Fibroblast of skin of scalp (primary cell): ENCODE results near the gene MYRIP.
"Not testable (repeated sequence)": the region's sequence is repeated elsewhere in the genome, so short reads cannot be mapped to it uniquely, and the experiment has no call there.

Experiments
- DNase-seq: peaks from one replicate; pipeline ENCODE4 v3.0.0-alpha.2; 2013

MYRIP gene

DNA sequence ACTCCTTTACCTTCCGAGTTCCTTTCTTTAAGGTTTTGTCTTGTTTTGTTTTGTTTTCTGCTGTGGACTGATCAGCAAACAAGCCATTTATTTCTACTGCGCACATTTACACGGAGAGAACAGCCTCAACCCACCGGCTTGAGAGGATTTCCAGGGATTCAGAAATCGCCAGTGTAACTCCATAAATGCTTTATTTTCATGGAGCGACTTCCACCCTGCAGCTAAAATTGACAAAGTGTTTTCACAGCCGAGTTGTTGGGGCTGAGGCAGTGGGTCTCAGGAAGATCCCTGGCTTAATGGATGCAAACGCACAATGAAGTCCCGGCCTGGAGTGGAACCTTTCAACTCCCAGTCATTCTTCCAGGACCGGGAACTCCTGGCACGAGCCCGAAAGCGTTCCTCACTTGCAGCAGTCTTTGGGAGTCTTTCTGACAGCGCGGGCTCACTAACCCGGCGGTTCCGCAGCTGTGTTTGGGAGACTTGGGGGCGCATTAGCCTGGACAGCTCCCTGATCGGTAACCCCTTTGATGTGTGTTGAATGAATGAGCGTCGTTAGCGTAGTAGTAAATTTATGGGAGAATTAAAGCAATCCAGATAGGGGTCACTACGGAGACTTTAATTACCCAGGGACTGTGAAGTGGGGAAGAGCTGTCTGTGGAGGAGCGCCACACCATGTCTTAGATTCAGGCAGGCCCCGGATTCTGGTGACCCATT is 785 bp upstream of the MYRIP start:
- no peak for DNase-seq

GRCh38 chr3:39809995-39810595 is 686 bp downstream of the MYRIP start:
- no peak for DNase-seq

GRCh38 chr3:39810647-39811161 is 1.3 kb downstream of the MYRIP start:
- no peak for DNase-seq

- DNase-seq = no peak
Observed at GRCh38 chr3:39811561-39811960, 2.2 kb downstream of the MYRIP start.

- DNase-seq = no peak
Observed at GRCh38 chr3:39812537-39812936, 3.1 kb downstream of the MYRIP start.

DNA sequence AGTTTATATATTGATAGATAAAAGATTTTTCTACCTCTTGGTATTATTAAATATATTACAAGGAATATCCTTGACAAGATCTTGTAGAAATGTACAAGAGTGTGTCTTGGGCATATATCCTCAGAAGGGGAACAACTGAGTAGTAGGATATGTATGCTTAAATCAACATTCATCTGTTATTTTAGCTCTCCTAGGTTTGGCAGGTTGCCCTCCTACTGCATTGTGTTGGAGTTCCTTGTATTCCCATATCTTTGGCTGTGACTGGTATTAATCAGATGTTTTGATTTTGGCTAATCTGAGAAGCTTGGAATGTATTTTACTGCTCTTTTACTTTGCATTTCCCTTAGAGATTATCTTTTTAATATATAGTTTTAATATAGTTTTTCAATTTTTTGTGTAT is 4.6 kb downstream of the MYRIP start:
- peak; percentile 82 for DNase-seq

- no peak for DNase-seq
Observed at GRCh38 chr3:39819899-39820298, 10.5 kb downstream of the MYRIP start.

GRCh38 chr3:39833764-39834163 is 24.4 kb downstream of the MYRIP start:
- not testable (repeated sequence) for DNase-seq

DNA sequence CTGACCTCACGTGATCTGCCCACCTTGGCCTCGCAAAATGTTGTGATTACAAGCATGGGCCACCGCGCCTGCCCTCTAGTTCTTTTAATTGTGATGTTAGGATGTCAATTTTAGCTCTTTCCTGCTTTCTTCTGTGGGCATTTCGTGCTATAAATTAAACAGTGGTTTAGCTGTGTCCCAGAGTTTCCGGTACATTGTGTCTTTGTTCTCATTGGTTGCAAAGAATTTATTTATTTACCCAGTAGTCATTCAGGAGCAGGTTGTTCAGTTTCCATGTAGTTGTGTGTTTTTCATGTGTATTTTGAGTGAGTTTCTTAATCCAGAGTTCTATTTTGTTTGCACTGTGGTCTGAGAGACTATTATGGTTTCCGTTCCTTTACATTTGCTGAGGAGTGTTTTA is 30.1 kb downstream of the MYRIP start:
- DNase-seq = no peak

DNA sequence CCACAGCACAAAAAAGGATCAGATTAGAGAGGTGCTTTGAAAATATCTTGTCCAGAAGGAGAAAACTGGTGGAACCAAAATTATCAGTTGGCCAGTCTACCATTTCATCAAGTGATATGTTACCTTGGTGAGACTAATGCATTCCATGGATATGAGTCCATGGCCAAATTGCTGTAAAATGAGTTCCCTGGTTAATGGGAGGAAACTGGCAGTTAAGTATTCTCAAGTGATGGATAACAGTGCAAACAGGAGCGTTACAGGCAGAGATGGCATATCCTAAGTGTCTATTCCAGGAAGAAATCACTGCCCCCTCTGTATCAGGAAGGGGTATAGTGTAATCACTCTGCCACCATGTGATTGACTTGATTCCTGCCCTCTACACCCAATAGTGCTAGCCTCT is 34.0 kb downstream of the MYRIP start:
- no peak for DNase-seq

- no peak for DNase-seq
Observed at GRCh38 chr3:39848365-39848764, 39.0 kb downstream of the MYRIP start.

GRCh38 chr3:39849992-39850715 is 40.7 kb downstream of the MYRIP start:
- DNase-seq = no peak

GRCh38 chr3:39850716-39851032 is 41.3 kb downstream of the MYRIP start:
- no peak for DNase-seq

DNA sequence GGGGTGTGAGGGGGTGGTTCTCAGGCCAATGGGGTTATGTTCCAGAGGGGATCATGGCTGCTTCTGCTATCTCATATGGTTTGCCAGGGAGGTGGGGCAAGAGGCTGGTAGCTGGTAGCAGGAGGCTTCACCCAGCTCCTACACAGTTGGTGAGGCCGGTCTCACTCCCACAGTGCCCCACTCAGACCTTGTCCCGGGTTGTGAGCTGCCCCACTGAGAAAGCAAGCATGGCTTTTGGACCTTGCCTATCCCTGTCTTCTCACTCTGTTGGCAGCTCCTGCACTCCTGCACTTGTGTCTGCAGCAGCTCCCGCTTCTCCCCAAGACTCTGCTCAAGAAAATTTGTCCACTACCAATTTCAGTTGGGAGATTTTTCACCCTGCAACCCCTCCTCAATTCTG is 46.1 kb downstream of the MYRIP start:
- no peak for DNase-seq

- no peak for DNase-seq
Observed at GRCh38 chr3:39869890-39870289, 60.5 kb downstream of the MYRIP start.

DNA sequence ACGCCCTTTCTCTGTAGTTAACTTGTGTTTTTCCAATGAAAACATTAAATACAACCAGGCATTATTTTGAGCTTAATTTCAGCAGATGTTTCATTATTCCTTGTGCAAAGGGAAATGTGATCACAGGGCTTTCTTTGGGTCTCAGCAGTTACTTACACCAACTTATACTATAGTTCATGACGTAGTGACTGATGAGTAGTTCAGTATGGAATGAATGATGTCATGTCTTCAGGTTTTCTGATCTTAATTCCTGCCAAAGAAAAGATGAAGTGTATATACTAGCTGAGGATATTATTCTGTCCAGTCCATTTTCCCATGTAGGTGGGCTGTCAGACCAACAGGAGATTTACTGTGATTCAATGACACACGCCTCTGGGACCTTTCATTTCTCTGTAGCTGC is 61.3 kb downstream of the MYRIP start:
- DNase-seq = peak; percentile 1

GRCh38 chr3:39879581-39879980 is 70.2 kb downstream of the MYRIP start:
- no peak for DNase-seq

DNA sequence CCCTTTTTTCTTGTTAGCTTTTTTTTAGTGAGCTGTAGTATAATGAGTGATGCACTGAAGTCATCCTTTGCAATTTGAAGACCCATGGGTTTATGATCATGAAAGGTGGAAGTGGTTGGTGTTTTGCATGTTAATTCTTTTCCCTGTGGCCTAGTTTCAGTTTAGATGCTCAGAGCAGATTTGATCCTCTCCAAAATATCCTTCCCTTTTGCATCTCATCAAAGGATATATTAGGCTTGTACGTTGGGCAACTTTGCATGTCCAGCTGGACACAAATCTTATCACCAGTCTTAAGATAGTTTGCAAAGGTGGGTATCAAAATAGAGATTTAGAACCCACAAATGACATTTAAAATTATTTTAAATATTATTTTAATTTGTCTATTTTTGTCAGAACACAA is 72.7 kb downstream of the MYRIP start:
- no peak for DNase-seq

GRCh38 chr3:39892068-39892467 is 82.7 kb downstream of the MYRIP start:
- no peak for DNase-seq

DNA sequence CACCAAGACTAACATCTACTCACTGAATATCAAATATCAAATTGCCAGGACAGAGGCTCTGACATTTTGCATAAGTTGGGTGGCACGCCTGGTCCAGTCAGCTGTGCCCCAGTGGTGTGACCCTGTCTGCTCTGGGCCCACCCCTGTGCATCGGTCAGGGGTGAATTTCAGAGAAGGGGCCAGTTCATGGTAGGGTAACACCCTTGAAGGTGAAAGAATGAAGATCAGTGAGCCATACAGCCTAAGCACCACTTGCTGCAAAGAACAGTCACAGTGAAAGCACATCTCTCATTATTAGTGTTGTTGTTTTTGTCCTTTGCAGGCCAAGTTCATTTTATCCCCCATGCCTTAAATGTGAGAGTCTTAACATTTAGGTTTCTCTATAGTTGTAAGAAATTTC is 86.8 kb downstream of the MYRIP start:
- DNase-seq = no peak

DNA sequence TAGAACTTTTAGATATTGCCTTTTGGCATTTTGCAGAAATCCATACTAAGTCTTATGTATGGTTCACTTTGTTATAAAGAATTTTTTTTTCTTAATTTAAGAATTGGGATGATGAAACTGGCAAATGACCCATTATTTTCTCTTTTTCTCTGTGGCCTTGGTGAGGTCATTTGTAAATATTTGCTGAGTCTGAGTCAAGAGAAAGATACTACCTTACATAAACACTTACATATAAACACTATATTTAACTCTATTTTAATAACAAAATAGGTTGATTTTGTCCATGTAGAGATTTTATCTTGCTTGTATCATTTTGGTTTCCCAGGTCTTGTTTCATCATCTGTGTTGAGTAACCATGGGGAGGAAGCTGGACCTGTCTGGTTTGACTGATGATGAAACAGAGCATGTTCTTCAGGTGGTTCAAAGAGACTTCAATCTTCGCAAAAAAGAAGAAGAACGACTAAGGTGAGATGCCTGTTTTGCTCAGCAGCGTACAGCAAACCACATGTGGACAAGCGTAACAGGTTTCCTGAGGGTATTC is 91.1 kb downstream of the MYRIP start:
- no peak for DNase-seq

- no peak for DNase-seq
Observed at GRCh38 chr3:39903253-39903652, 93.8 kb downstream of the MYRIP start.

DNA sequence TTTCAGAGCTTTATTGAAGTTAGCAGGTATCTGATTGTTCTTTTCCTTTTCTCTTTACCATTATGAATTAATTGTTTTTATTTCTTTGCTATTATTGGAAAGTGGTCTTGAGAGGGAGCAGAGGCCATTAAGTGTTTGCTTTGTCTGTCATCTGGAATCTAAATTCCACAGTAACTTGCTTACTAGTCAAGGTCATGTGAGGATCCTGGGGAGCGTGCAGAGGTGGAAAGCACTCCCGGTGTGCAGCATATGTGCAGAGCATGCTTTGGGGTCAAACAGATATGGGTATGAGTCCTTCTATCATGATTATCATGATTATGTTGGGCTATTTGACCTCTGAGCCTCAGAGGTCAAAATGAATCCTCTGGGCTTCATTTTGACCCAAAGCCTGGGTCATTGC is 96.4 kb downstream of the MYRIP start:
- DNase-seq = no peak

DNA sequence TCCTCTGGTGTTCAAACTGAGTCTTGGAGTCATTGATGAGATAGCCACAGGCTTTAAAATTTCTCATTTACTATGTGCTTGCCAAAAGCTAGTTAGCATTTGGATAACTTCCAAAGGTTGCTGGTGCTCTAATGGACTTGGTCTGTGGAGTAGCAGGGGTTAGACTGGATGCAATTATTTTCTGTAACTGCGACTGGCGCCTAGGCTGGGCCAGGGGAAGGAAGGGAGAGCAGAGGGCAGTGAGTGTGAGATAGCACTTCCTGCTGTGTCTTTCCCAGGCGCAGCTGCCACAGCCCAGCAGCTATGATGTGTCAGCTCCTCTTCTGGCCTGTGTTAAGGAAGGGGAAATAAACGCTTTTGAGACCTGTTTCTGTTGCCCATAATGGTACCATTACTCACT is 98.6 kb downstream of the MYRIP start:
- DNase-seq = peak; percentile 6
